Peyer's patch (tissue), 4 donors: ENCODE results near the gene ZFHX3. TPM values are rescaled to one million over a fixed set of nuclear protein-coding genes. Genes with fewer than 3 reads are reported as not detected.

Experiments used
- DNase-seq, 3 donors: peaks; one replicate each; pipeline ENCODE4 v3.0.0-alpha.2; 2017 to 2019
- H3K27ac ChIP-seq, 4 donors: fragments of 200-600 bp; sonication (generic); one replicate each; pipeline ENCODE4 v1.5.1; 2016 to 2019
- H3K27me3 ChIP-seq, 2 donors: fragments of 200-600 bp; sonication (generic); one replicate each; pipeline ENCODE4 v1.5.1; 2019
- H3K36me3 ChIP-seq, 3 donors: fragments of 200-600 bp; sonication (generic); one replicate each; pipeline ENCODE4 v1.5.1; 2016 to 2019
- H3K4me1 ChIP-seq, 4 donors: fragments of 200-600 bp; sonication (generic); one replicate each; pipeline ENCODE4 v1.5.1; 2016 to 2019
- H3K4me3 ChIP-seq, 4 donors: fragments of 200-600 bp; sonication (generic); 1 replicate in 3 of 4; 2 replicates in 1 of 4; pipeline ENCODE4 v1.5.1; 2016 to 2019; ENCODE audit warnings: mild to moderate bottlenecking in 1 of 4
- H3K9me3 ChIP-seq, 4 donors: fragments of 200-600 bp; sonication (generic); one replicate each; pipeline ENCODE4 v1.5.1; 2016 to 2019; ENCODE audit warnings: mild to moderate bottlenecking in 1 of 4
- POLR2A ChIP-seq, 2 donors: fragments of 450-650 bp; IDR thresholded peaks; one replicate each; pipeline ENCODE4 v1.5.1; 2017; ENCODE audit warnings: antibody characterized with exemption in 2 of 2, mild to moderate bottlenecking in 2 of 2, moderate library complexity in 2 of 2
- total RNA-seq, 4 donors: library from RNA; depleted of rRNA; stranded (reverse); fragments of >200 nt; gene quantifications; one replicate each; pipeline ENCODE4 v1.1.0, GENCODE V29; 2016
- TF ChIP-seq, protein P1 (sequence below), 6 experiments: fragments of 450-650 bp in 4 of 6; fragments of 200-600 bp in 2 of 6; sonication (generic) in 1 of 6; IDR thresholded peaks; one replicate each; pipeline ENCODE4 v1.5.1; 2017 to 2019; ENCODE audit warnings: antibody characterized with exemption in 6 of 6, mild to moderate bottlenecking in 3 of 6, moderate library complexity in 1 of 6

The ZFHX3 gene
- total RNA-seq, 4 donors from 2014 or later, result 6.3 to 39.6 (median 14.6) TPM

DNA sequence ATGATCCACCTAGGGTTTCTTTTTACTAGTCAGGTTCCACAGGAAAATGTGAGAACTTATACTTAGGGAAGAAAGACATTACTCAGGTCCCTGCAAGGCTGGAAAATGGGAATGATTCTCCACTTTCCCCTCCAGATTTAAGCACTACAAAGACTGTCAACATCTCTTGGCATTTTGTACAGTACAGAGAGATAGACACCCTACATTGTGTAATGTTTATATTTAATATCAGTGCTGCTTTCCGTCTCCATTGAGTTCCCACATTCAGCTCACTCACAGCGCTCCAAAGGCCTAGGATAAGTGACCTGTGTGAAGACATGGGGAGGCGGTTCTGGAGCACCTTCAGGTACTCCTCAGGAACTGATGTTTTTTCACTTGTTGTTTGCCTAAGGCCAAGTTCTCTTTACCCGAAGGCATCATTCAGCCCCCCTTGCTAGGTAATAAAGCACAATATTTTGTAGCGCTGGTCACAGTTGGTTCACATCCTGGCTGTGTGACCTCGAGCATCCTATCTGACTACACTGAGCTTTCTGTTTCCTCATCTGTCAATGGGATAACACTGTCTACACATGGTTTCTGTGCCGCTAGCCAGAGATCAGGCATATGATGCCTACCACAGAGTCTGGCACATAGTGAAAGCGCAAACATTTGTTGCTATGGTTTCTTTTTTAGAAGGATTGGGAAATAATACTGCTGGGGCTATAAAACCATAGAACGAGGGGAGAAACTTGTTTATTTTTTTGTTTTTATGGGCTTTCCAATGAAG, 226.6 kb downstream of the ZFHX3 start:
- Histone ChIP-seq H3K4me1 (no peaks in the 10 kb centered on the region), H3K36me3 (no peaks in the 10 kb centered on the region), H3K4me3 (no peak overlapping the region), H3K27ac (no peak overlapping the region), H3K9me3 (no peaks in the 10 kb centered on the region), H3K27me3 (no peaks in the 10 kb centered on the region)
- TF ChIP-seq, protein P1, sequence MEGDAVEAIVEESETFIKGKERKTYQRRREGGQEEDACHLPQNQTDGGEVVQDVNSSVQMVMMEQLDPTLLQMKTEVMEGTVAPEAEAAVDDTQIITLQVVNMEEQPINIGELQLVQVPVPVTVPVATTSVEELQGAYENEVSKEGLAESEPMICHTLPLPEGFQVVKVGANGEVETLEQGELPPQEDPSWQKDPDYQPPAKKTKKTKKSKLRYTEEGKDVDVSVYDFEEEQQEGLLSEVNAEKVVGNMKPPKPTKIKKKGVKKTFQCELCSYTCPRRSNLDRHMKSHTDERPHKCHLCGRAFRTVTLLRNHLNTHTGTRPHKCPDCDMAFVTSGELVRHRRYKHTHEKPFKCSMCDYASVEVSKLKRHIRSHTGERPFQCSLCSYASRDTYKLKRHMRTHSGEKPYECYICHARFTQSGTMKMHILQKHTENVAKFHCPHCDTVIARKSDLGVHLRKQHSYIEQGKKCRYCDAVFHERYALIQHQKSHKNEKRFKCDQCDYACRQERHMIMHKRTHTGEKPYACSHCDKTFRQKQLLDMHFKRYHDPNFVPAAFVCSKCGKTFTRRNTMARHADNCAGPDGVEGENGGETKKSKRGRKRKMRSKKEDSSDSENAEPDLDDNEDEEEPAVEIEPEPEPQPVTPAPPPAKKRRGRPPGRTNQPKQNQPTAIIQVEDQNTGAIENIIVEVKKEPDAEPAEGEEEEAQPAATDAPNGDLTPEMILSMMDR (IDR thresholded peaks at IDR 0.05), result no peak
- TF ChIP-seq POLR2A (IDR thresholded peaks at IDR 0.05), result no peak
- no peak for DNase-seq

DNA sequence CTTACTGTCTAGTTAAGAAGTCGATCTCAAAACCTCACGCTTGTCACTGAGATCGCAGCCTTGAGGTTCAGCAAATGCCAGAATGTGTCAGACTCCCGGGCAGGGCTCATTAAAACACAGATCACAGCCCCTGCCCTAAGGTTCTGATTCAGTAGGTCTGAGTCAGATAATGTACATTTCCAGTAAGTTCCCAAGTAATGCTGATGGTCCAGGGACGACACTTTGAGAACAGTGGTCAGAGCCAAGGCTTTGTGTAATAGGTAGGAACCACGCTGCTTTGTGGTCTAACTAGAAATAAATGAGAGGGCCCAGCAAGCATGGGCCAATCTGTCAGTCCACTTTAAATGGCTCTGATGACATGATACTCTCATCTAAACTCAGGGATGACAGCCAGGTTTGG, 228.6 kb downstream of the ZFHX3 start:
- H3K9me3 ChIP-seq, result no peaks in the 10 kb centered on the region
- no peaks in the 10 kb centered on the region for H3K27me3 ChIP-seq
- H3K36me3 ChIP-seq, result no peaks in the 10 kb centered on the region
- no peak overlapping the region for H3K27ac ChIP-seq
- DNase-seq, result no peak
- H3K4me1 ChIP-seq, result no peaks in the 10 kb centered on the region
- TF ChIP-seq, protein P1 (IDR thresholded peaks at IDR 0.05), result no peak
- no peak for TF ChIP-seq POLR2A (IDR thresholded peaks at IDR 0.05)
- no peak overlapping the region for H3K4me3 ChIP-seq

DNA sequence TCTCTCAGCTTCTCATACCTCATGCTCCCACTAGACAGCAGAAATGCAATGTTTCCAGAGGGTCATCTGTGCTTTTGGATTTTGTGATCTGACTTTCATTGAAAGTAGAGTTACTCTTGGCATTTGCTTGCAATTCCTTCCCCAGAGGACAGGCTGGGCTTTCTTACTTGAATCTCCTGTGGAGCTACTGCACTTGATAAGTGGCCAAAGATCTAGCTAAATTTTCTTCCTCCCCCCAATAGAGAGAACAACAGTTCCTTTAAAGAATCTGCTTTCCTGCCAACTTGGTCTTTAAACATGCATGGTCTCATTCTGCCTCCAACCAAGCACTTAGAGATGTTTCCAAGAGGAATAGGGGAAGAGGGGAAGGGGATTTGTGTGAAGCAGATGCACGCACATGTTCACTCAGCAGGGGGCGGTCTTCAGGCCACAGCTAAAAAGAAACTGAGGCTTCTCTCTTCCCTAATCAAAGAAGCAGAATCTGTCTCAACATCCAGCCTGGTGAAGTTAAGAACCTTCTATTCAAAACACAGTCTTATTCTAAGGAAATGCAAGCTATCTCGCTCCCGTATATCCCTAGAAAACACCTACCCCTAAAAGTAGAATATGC, 229.6 kb downstream of the ZFHX3 start:
- H3K4me1 ChIP-seq, result no peaks in the 10 kb centered on the region
- no peak overlapping the region for H3K4me3 ChIP-seq
- H3K27ac ChIP-seq, result no peak overlapping the region
- H3K9me3 ChIP-seq, result no peaks in the 10 kb centered on the region
- H3K36me3 ChIP-seq, result no peaks in the 10 kb centered on the region
- H3K27me3 ChIP-seq, result no peaks in the 10 kb centered on the region
- TF ChIP-seq POLR2A (IDR thresholded peaks at IDR 0.05), result no peak
- TF ChIP-seq, protein P1 (IDR thresholded peaks at IDR 0.05), result no peak
- no peak for DNase-seq

DNA sequence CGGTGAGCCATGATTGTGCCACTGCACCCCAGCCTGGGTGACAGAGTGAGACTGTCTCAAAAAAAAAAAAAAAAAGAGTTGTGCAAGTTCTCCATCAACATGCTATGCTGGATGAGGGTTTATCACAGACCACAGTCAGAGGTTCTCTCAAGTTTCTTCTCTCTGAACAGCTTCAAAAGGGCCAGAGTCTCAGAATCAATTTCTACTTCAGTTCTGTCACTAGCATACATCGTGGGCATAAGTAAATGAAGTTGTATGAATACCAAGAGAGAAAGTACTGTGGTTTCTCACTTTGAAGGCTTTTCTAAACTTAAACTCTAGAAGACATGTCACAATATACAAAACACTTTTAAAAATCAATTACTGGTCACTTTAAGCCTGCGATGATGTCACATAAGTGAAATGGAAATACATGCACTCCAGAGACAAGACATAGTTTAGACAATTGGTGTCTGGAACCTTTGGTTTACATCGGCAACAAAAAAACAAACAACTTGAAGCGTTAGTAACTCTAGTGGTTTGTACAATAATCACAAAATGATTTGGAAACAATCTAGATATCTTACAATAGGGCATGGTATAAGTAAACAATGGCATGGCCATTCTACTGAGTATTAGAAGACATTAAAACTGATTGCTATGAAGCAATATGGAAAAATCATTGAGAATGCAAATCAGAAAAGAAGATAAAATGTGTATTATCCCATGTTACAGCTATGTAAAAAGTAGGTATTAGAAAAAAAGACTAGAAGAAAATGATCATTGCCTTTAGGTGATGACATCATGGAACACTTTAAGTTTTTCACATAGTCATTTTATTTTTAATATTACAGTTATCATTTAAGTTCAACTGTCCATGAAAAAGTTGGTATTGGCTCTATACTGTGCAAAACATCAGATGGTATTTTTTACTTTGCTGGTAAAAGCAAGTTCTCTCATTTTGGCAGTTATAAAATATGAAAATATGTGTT, 232.3 kb downstream of the ZFHX3 start:
- Histone ChIP-seq H3K9me3 (no peaks in the 10 kb centered on the region), H3K4me3 (no peak overlapping the region), H3K36me3 (no peaks in the 10 kb centered on the region), H3K27ac (no peak overlapping the region), H3K27me3 (no peaks in the 10 kb centered on the region), H3K4me1 (no peaks in the 10 kb centered on the region)
- TF ChIP-seq POLR2A (IDR thresholded peaks at IDR 0.05), result no peak
- TF ChIP-seq, protein P1 (IDR thresholded peaks at IDR 0.05), result no peak
- DNase-seq, result no peak

DNA sequence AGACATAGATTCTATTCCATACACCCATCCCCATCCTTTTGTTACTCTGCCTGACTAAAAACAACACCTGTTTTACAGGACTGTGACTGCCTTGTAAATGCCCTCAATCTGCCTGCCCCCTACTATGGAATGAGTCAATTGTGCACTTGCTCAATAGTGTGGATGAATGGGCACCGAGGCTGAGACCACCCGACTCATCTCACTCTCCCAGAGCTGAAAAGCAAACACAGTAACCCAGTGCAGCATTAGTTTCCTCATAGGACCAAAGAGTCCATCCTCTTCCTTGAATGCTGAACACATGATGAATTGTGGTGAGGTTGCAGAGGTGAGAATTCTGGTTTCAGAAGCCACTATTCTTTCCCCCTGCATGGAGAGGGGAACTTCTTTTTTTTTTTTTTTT, 233.7 kb downstream of the ZFHX3 start:
- DNase-seq, result no peak
- no peaks in the 10 kb centered on the region for H3K9me3 ChIP-seq
- no peaks in the 10 kb centered on the region for H3K27me3 ChIP-seq
- no peaks in the 10 kb centered on the region for H3K4me1 ChIP-seq
- H3K4me3 ChIP-seq, result no peak overlapping the region
- H3K36me3 ChIP-seq, result no peaks in the 10 kb centered on the region
- no peak overlapping the region for H3K27ac ChIP-seq
- TF ChIP-seq POLR2A (IDR thresholded peaks at IDR 0.05), result no peak
- TF ChIP-seq, protein P1 (IDR thresholded peaks at IDR 0.05), result no peak
